K562 (cell line): Measurements from ENCODE around the gene OTOP1. TPM values are rescaled to one million over a fixed set of nuclear protein-coding genes. Genes with fewer than 3 reads are reported as not detected.
"Not testable (repeated sequence)": the region's sequence is repeated elsewhere in the genome, so short reads cannot be mapped to it uniquely, and the experiment has no call there.

Source experiments
- ATAC-seq: fragments of 200-7000 bp; cut with Tn5 transposase; 3 replicates; pipeline ENCODE4 v1.9.1; 2020; ENCODE audit warnings: moderate library complexity
- BruUV-seq: library from RNA; stranded (reverse); fragments of 400-500 nt; replicated peaks from 2 replicates; lab custom pipeline; 2021; lab: Mats Ljungman, UMichigan
- CTCF ChIA-PET: fragments of 300-600 bp; formaldehyde crosslinking; extraction: SDS; loops from one replicate; lab custom pipeline; 2021; ENCODE audit warnings: low intra/inter-chr PET ratio; lab: Yijun Ruan, JAX
- POLR2A ChIA-PET: fragments of 300-600, 350-650 bp; sonication (Branson Sonifier 250); formaldehyde crosslinking; extraction: SDS; loops from one replicate; lab custom pipeline; 2021; ENCODE audit warnings: antibody characterized with exemption, inconsistent platforms; lab: Yijun Ruan, JAX
- DNase-seq, 4 experiments: peaks; one replicate each; pipeline versions ENCODE4 v3.0.0 to v3.0.0-alpha.2; 2011 to 2018; ENCODE audit warnings: low spot score in 3 of 4, mixed read lengths in 3 of 4; ENCODE audit errors: extremely low read depth in 1 of 4
- FAIRE-seq: peaks from 2 replicates; lab custom pipeline; 2011; peaks lifted over from hg19 to GRCh38; lab: Jason Lieb, UNC
- H2AFZ ChIP-seq: 2 replicates; pipeline ENCODE4 v1.6.0; 2011; ENCODE audit warnings: low read depth, low read length, control low read depth, inconsistent platforms
- H3K27ac ChIP-seq: fragments of 200-600 bp; 3 replicates; pipeline ENCODE4 v1.8.0; 2011; ENCODE audit warnings: low read depth, mild to moderate bottlenecking, control low read depth, inconsistent platforms, low read length, moderate library complexity, mixed read lengths; ENCODE audit errors: extremely low read depth
- H3K27me3 ChIP-seq, 2 experiments: fragments of 300-600 bp in 1 of 2; 2 replicates in 1 of 2; 3 replicates in 1 of 2; pipeline versions ENCODE4 v1.6.0 to v1.8.0; 2011; ENCODE audit warnings: inconsistent platforms in 2 of 2, low read length in 2 of 2, mild to moderate bottlenecking in 1 of 2, mixed read lengths in 1 of 2, moderate library complexity in 1 of 2; ENCODE audit not compliant: control insufficient read depth in 2 of 2, insufficient read depth in 2 of 2
- H3K36me3 ChIP-seq: fragments of 300-600 bp; 3 replicates; pipeline ENCODE4 v1.8.0; 2011; ENCODE audit warnings: mild to moderate bottlenecking, low read length, inconsistent platforms; ENCODE audit not compliant: control insufficient read depth, insufficient read depth
- H3K4me1 ChIP-seq, 2 experiments: fragments of 200-600 bp in 1 of 2; replicated peaks in 1 of 2; 2 replicates in 1 of 2; 3 replicates in 1 of 2; pipeline versions ENCODE4 v1.5.1 to v1.8.0; 2011; ENCODE audit warnings: inconsistent platforms in 2 of 2, low read length in 2 of 2, mild to moderate bottlenecking in 1 of 2, mixed read lengths in 1 of 2, moderate library complexity in 1 of 2; ENCODE audit not compliant: control insufficient read depth in 2 of 2, insufficient read depth in 2 of 2
- H3K4me2 ChIP-seq: 2 replicates; pipeline ENCODE4 v1.6.1; 2011; ENCODE audit warnings: low read length, control low read depth, inconsistent platforms, mixed read lengths; ENCODE audit not compliant: insufficient read depth
- H3K4me3 ChIP-seq: fragments of 200-600 bp; sonication (generic), shearing (Covaris generic); 2 replicates; pipeline ENCODE4 v1.5.1; 2016; ENCODE audit warnings: control low read depth, inconsistent platforms
- H3K79me2 ChIP-seq: fragments of 200-600 bp; 3 replicates; pipeline ENCODE4 v1.8.0; 2011; ENCODE audit warnings: low read length, inconsistent platforms; ENCODE audit not compliant: control insufficient read depth, insufficient read depth
- H3K9ac ChIP-seq, 2 experiments: 2 replicates each; pipeline versions ENCODE4 v1.6.0 to v1.6.1; 2011; ENCODE audit warnings: low read depth in 2 of 2, low read length in 2 of 2, control low read depth in 1 of 2, inconsistent platforms in 1 of 2, mild to moderate bottlenecking in 1 of 2, mixed read lengths in 1 of 2; ENCODE audit not compliant: insufficient read depth in 1 of 2
- H3K9me1 ChIP-seq: one replicate; pipeline ENCODE4 v1.6.0; 2011; ENCODE audit warnings: inconsistent platforms, mild to moderate bottlenecking, low read length, moderate library complexity; ENCODE audit not compliant: control insufficient read depth, insufficient read depth
- H3K9me3 ChIP-seq: replicated peaks from 2 replicates; pipeline ENCODE4 v1.5.1; 2011; ENCODE audit warnings: low read depth, low read length, inconsistent platforms; ENCODE audit not compliant: control insufficient read depth, insufficient read depth
- H4K20me1 ChIP-seq: replicated peaks from 2 replicates; pipeline ENCODE4 v1.6.1; 2011; ENCODE audit warnings: low read length, inconsistent platforms, mixed read lengths; ENCODE audit not compliant: control insufficient read depth, insufficient read depth
- ELF4 ChIP-seq: fragments of 450-650 bp; formaldehyde crosslinking; IDR thresholded peaks from 2 replicates; pipeline ENCODE4 v1.4.0; 2022; ENCODE audit warnings: missing genetic modification characterization
- EP300 ChIP-seq: IDR thresholded peaks from 2 replicates; pipeline ENCODE4 v1.6.1; 2012; ENCODE audit warnings: low read length, improper control_type of control experiment
- ETS1 ChIP-seq: conservative IDR thresholded peaks from 2 replicates; pipeline ENCODE4 v1.6.1; 2011; ENCODE audit warnings: low read depth, mild to moderate bottlenecking, low read length; ENCODE audit not compliant: control insufficient read depth
- NONO ChIP-seq, 2 experiments: fragments of 200-400 bp in 1 of 2; fragments of 450-650 bp in 1 of 2; formaldehyde crosslinking in 1 of 2; IDR thresholded peaks; 2 replicates each; pipeline ENCODE4 v1.6.1; 2017; ENCODE audit warnings: low read depth in 2 of 2, mild to moderate bottlenecking in 2 of 2, moderate library complexity in 2 of 2, low read length in 1 of 2
- NR2C1 ChIP-seq, 2 experiments: fragments of 450-650 bp; IDR thresholded peaks; 2 replicates each; pipeline ENCODE4 v1.6.1; 2017; ENCODE audit warnings: mild to moderate bottlenecking in 2 of 2, antibody characterized with exemption in 1 of 2, inconsistent platforms in 1 of 2, missing compliant biosample characterization in 1 of 2, missing genetic modification characterization in 1 of 2
- NR3C1 ChIP-seq: sonication (generic); formaldehyde crosslinking; IDR thresholded peaks from 2 replicates; pipeline ENCODE4 v1.8.1; 2022; ENCODE audit warnings: missing genetic modification reagents
- PRDM10 ChIP-seq: fragments of 450-650 bp; IDR thresholded peaks from 2 replicates; pipeline ENCODE4 v1.6.1; 2018; ENCODE audit not compliant: partially characterized antibody
- RHOXF2B ChIP-seq: fragments of 250-450 bp; sonication (Bioruptor Pico); conservative IDR thresholded peaks from 2 replicates; pipeline ENCODE4 v1.5.1; 2021
- ZBTB9 ChIP-seq: fragments of 450-650 bp; formaldehyde crosslinking; IDR thresholded peaks from 2 replicates; pipeline ENCODE4 v1.4.0; 2020; ENCODE audit warnings: mild to moderate bottlenecking, moderate library complexity
- ZNF232 ChIP-seq: sonication (generic); formaldehyde crosslinking; IDR thresholded peaks from 2 replicates; pipeline ENCODE4 v1.8.0; 2022; ENCODE audit warnings: mild to moderate bottlenecking, missing genetic modification reagents
- WGBS: fragments of 100-300 bp; shearing (Covaris generic); methylation state at CpG from one replicate; pipeline ENCODE4 v1.1.6; 2016; ENCODE audit warnings: low coverage, mixed read lengths; ENCODE audit not compliant: insufficient coverage; ENCODE audit errors: missing lambda C conversion rate; 5-methylcytosine and 5-hydroxymethylcytosine counted together
- in situ Hi-C: fragments of 300-500 bp; cut with MboI; formaldehyde crosslinking; loops from 4 replicates; pipeline ENCODE4 v1.15.0; 2018; ENCODE audit warnings: inconsistent platforms, mixed read lengths
- intact Hi-C: fragments of 100-400 bp; cut with micrococcal nuclease; formaldehyde crosslinking; loops from 2 replicates; pipeline ENCODE4 v1.14.2; 2022
- polyA plus RNA-seq, 8 experiments: library from polyadenylated mRNA; depleted of rRNA in 4 of 8; stranded (reverse) in 5 of 8; unstranded in 3 of 8; fragments of >200 nt; fragmentation: Nextera tagmentation in 2 of 8; fragmentation: Illumina TruSeq in 1 of 8; extraction: Ambion mirVana in 2 of 8; extraction: Trizol in 1 of 8; gene quantifications; 2 replicates each; pipeline versions ENCODE4 v1.2.1 to v1.2.3, GENCODE V29; 2011 to 2014; ENCODE audit warnings: inconsistent platforms in 1 of 8, missing spikeins in 1 of 8
- total RNA-seq, 7 experiments: library from RNA; depleted of rRNA in 6 of 7; stranded (reverse); fragments of >200 nt in 6 of 7; fragmentation: Illumina TruSeq in 2 of 7; extraction: Trizol in 2 of 7; gene quantifications; 2 replicates each; pipeline versions ENCODE4 v1.2.1 to v1.2.3, GENCODE V29; 2011 to 2021; ENCODE audit warnings: low replicate concordance in 1 of 7

Gene OTOP1
- total and polyA plus RNA-seq, 9 of the 15 experiments (the other 6 are each of a cell fraction or from before 2014, with no cell fraction given) = not detected

- in situ Hi-C loops = no loop called here
- BruUV-seq = no TSS peak
- Histone ChIP-seq H3K36me3 (peaks cover 38% of the 10 kb centered on the region), H3K4me2 (no peak overlapping the region), H3K27ac (no peak overlapping the region), H4K20me1 (no peaks in the 10 kb centered on the region; the same call in 1 of the 2 replicates), H2AFZ (no peak overlapping the region), H3K9me1 (no peaks in the 10 kb centered on the region), H3K4me1 (peaks cover 4 to 8% of the 10 kb centered on the region in 2 experiments; a peak in 3 of 5 replicates), H3K27me3 (no peaks in the 10 kb centered on the region), H3K4me3 (no peak overlapping the region), H3K79me2 (peaks cover 16% of the 10 kb centered on the region), H3K9ac (no peak overlapping the region), H3K9me3 (no peaks in the 10 kb centered on the region)
- DNase-seq (no peak), ATAC-seq (no peak), FAIRE-seq (no peak)
- POLR2A ChIA-PET = interaction anchor here (0.8 kb wide), 1 partner anchor 139 kb away, joined by 3 read pairs; no protein-coding TSS in a partner anchor
- WGBS = 92% methylated on average over 1 of the region's 1 CpG
- intact Hi-C loops = no loop called here
- no peak for TF ChIP-seq ZNF232 (CRISPR knock-in tag)
- no peak for TF ChIP-seq NR3C1 (CRISPR knock-in tag)
- no peak for TF ChIP-seq ELF4 (CRISPR knock-in tag)
- no peak for TF ChIP-seq PRDM10
- no peak for TF ChIP-seq NONO (IDR thresholded peaks at IDR 0.05; ENCODE audit: low read depth in 2 of 2, low read length in 1 of 2)
- no peak for TF ChIP-seq RHOXF2B (CRISPR knock-in tag)
- no peak for TF ChIP-seq ETS1
- TF ChIP-seq EP300 = no peak
- no peak for TF ChIP-seq ZBTB9 (CRISPR knock-in tag)
- TF ChIP-seq NR2C1 (IDR thresholded peaks at IDR 0.05) = no peak
- TF ChIP-seq NR2C1 (tag; IDR thresholded peaks at IDR 0.05) = no peak
- CTCF ChIA-PET = no interaction called here
These were observed 18.4 kb upstream of the OTOP1 start for GRCh38 chr4:4245172-4245571.

- H3K27me3 ChIP-seq, POLR2A ChIA-PET, H3K79me2 ChIP-seq, H2AFZ ChIP-seq, ATAC-seq, H3K9me1 ChIP-seq, in situ Hi-C loops, CTCF ChIA-PET, H3K4me1 ChIP-seq, H3K27ac ChIP-seq, DNase-seq, H3K9me3 ChIP-seq, intact Hi-C loops, BruUV-seq, H3K4me2 ChIP-seq, H4K20me1 ChIP-seq, H3K9ac ChIP-seq, H3K4me3 ChIP-seq: not testable (repeated sequence)
- peaks cover 41% of the 10 kb centered on the region; the same call in 2 of the 3 replicates for H3K36me3 ChIP-seq
- peak; percentile 42 for FAIRE-seq
- WGBS = 88% methylated on average over 3 of the region's 3 CpGs
These were observed 12.8 kb upstream of the OTOP1 start for GRCh38 chr4:4239551-4239950.
